ENCODE data around the gene COL5A2.
A peak's percentile ranks its signal among the peaks of the same experiment; 100 is the strongest.

COL5A2 gene

GRCh38 chr2:189037518-189037917 lies 142.0 kb downstream of the COL5A2 start:
- TF ChIP-seq POLR2A (IDR thresholded peaks at IDR 0.05; ENCODE audit: low read depth, low read length) (no peak), TAF1 (IDR thresholded peaks at IDR 0.05; ENCODE audit: borderline replicate concordance, low read depth, low read length) (no peak), POLR2AphosphoS5 (IDR thresholded peaks at IDR 0.05; ENCODE audit: low read depth, low read length) (no peak)
- no peak for DNase-seq (ENCODE audit: insufficient read length)
- no peak for FAIRE-seq

DNA sequence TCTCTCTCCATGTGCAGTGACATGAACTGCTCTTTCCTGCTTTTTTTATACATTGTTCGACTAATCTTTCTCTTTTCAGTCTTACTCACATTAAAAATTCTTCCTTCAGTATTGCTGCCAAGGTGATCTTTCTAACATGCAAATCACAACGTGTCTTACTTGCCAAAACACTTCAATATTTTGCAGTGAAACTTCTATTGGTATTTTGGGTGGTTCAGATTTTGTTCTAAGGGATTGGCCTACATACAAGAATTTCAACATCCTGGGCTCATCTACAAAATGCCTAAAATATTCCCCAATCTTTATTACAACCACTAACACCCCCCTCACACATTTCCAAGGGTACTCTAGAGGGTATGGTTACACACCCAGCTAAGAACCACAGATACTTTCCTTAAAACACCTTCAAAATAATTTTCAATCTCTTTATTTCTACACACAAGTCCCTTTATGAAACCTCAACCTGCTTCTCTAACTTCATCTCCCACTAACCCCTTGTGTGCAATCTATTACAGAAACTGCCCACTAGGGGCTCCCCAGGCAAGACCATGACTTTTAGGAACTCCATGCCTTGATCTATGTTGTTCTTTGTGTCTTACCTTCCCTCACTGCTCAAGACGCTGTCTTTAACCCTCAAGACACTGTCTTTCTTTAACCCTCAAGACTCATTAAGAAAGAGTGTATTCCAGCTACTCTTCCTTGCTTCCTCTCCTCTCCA lies 154.5 kb downstream of the COL5A2 start:
- TF ChIP-seq TAF1 (IDR thresholded peaks at IDR 0.05; ENCODE audit: borderline replicate concordance, low read depth, low read length) (no peak), POLR2A (IDR thresholded peaks at IDR 0.05; ENCODE audit: low read depth, low read length) (no peak), POLR2AphosphoS5 (IDR thresholded peaks at IDR 0.05; ENCODE audit: low read depth, low read length) (no peak)
- FAIRE-seq (peak; percentile 9), DNase-seq (ENCODE audit: insufficient read length) (no peak)

DNA sequence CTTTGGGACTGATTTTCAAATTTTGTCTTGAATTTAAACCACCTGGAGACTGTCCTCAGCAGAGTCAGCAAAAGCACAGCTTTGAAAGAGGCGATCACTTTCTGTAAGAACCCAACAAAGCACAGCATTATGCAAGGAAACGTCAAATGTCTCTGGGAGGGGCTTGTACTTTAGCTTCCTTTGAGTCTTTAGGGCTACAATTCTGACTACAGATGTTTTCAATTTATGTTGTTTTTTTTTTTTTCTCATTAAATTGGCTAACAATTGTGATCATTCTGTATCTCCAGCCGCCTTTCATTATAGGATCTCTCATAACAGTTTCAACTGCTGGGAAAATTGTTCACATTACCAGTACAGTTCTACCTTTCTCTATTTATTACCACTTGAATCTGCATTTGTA lies 157.1 kb downstream of the COL5A2 start:
- FAIRE-seq = no peak
- no peak for TF ChIP-seq POLR2AphosphoS5 (IDR thresholded peaks at IDR 0.05; ENCODE audit: low read depth, low read length)
- no peak for TF ChIP-seq POLR2A (IDR thresholded peaks at IDR 0.05; ENCODE audit: low read depth, low read length)
- TF ChIP-seq TAF1 (IDR thresholded peaks at IDR 0.05; ENCODE audit: borderline replicate concordance, low read depth, low read length) = no peak
- DNase-seq (ENCODE audit: insufficient read length) = no peak

DNA sequence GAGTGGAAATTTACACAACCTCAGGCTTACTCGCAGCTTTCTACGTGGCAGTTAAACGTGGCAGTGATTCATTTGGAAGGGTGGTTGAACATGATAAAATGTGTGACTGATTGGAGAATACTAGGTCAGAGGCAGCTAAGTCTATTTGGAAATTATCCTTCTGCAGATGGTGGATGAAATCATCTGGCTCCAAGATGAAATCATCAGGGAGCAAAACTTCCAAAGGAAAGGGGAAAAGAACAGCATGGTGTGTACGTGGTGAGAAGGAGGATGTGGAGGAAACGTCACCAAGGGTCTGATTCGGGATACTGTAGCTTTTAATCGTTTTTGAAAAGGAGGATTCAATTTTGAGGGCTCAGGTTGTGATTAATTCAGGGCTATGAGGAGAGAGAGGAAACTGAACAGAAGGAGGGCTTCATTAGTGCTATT lies 157.5 kb downstream of the COL5A2 start:
- DNase-seq (ENCODE audit: insufficient read length) = no peak
- no peak for FAIRE-seq
- TF ChIP-seq POLR2A (IDR thresholded peaks at IDR 0.05; ENCODE audit: low read depth, low read length) (no peak), TAF1 (IDR thresholded peaks at IDR 0.05; ENCODE audit: borderline replicate concordance, low read depth, low read length) (no peak), POLR2AphosphoS5 (IDR thresholded peaks at IDR 0.05; ENCODE audit: low read depth, low read length) (no peak)

GRCh38 chr2:189020179-189020578 lies 159.4 kb downstream of the COL5A2 start:
- no peak for TF ChIP-seq POLR2AphosphoS5 (IDR thresholded peaks at IDR 0.05; ENCODE audit: low read depth, low read length)
- no peak for TF ChIP-seq POLR2A (IDR thresholded peaks at IDR 0.05; ENCODE audit: low read depth, low read length)
- no peak for TF ChIP-seq TAF1 (IDR thresholded peaks at IDR 0.05; ENCODE audit: borderline replicate concordance, low read depth, low read length)
- FAIRE-seq = no peak

GRCh38 chr2:189018631-189019030 lies 160.9 kb downstream of the COL5A2 start:
- FAIRE-seq = no peak
- TF ChIP-seq POLR2A (IDR thresholded peaks at IDR 0.05; ENCODE audit: low read depth, low read length) (no peak), POLR2AphosphoS5 (IDR thresholded peaks at IDR 0.05; ENCODE audit: low read depth, low read length) (no peak), TAF1 (IDR thresholded peaks at IDR 0.05; ENCODE audit: borderline replicate concordance, low read depth, low read length) (no peak)
- no peak for DNase-seq (ENCODE audit: insufficient read length)

More at GRCh38 chr2:189020179-189020578, 159.4 kb downstream of the COL5A2 start:
- no peak for DNase-seq (ENCODE audit: insufficient read length)

DNA sequence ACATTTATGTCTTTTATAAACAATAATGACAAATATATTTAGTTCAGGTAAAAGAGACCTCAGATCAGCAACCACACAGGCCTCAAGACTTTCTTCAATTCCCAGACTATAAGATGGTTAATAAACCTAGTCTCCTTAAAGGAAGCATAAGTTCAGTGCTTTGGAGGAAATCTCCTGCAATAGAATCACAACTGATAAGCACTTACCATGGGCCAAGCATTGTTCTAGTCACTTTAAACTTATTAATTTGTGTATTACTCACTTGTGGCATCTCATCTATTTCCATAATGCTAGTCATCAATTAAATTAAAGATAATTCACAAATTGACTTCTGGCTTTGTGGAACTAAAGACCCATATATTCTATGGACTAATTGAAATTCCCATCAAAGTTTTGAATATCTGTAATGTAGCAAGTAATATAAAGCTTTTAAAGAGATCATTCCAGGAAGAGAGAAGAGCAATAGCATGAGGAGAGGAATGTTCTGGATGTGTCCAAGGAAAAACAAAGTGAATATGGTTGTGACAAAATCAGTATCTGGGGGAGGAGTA lies 163.2 kb downstream of the COL5A2 start:
- DNase-seq (ENCODE audit: insufficient read length) (no peak), FAIRE-seq (no peak)
- no peak for TF ChIP-seq POLR2A (IDR thresholded peaks at IDR 0.05; ENCODE audit: low read depth, low read length)
- no peak for TF ChIP-seq POLR2AphosphoS5 (IDR thresholded peaks at IDR 0.05; ENCODE audit: low read depth, low read length)
- no peak for TF ChIP-seq TAF1 (IDR thresholded peaks at IDR 0.05; ENCODE audit: borderline replicate concordance, low read depth, low read length)

GRCh38 chr2:189015359-189015758 lies 164.2 kb downstream of the COL5A2 start:
- TF ChIP-seq POLR2AphosphoS5 (IDR thresholded peaks at IDR 0.05; ENCODE audit: low read depth, low read length) (no peak), TAF1 (IDR thresholded peaks at IDR 0.05; ENCODE audit: borderline replicate concordance, low read depth, low read length) (no peak), POLR2A (IDR thresholded peaks at IDR 0.05; ENCODE audit: low read depth, low read length) (no peak)
- DNase-seq (ENCODE audit: insufficient read length) = no peak
- no peak for FAIRE-seq

DNA sequence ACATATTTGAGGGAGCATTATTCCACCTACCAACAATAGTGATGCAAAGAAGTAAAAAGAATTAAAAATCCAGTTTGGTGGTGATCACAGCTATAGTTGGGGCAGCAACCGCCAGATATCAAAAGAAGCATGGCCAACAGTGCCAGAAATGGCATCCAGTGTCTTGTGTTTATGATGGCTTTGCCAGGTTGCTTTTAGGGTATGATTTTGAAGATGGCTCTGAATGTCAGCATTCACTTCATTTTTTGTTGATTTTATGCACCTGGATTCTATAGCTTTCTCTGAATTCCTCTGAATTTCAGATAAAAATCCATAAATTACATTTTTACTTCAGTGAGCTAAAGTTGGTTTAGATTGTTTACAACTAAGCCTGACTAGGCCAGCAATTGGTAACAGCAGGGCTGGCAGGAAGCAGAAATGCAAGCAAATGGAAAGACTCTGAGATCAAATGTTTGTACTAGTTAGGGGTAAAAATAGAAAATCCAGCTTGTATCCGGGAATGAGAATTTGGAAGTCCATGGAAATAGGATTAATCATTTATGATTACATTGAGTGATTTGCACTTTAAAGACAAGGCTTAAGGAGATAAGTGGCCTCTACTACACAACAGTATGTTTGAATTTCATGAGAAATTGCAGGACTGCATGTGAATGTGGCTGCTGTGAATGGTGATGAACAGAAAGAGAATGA lies 165.0 kb downstream of the COL5A2 start:
- FAIRE-seq = no peak

GRCh38 chr2:189013671-189014448 lies 165.7 kb downstream of the COL5A2 start:
- FAIRE-seq (no peak), DNase-seq (ENCODE audit: insufficient read length) (no peak)
- TF ChIP-seq POLR2AphosphoS5 (IDR thresholded peaks at IDR 0.05; ENCODE audit: low read depth, low read length) (no peak), TAF1 (IDR thresholded peaks at IDR 0.05; ENCODE audit: borderline replicate concordance, low read depth, low read length) (no peak), POLR2A (IDR thresholded peaks at IDR 0.05; ENCODE audit: low read depth, low read length) (no peak)

More for the DNA sequence above, 165.0 kb downstream of the COL5A2 start:
- TF ChIP-seq POLR2A (IDR thresholded peaks at IDR 0.05; ENCODE audit: low read depth, low read length) (no peak), POLR2AphosphoS5 (IDR thresholded peaks at IDR 0.05; ENCODE audit: low read depth, low read length) (no peak), TAF1 (IDR thresholded peaks at IDR 0.05; ENCODE audit: borderline replicate concordance, low read depth, low read length) (no peak)
- DNase-seq (ENCODE audit: insufficient read length) = no peak

DNA sequence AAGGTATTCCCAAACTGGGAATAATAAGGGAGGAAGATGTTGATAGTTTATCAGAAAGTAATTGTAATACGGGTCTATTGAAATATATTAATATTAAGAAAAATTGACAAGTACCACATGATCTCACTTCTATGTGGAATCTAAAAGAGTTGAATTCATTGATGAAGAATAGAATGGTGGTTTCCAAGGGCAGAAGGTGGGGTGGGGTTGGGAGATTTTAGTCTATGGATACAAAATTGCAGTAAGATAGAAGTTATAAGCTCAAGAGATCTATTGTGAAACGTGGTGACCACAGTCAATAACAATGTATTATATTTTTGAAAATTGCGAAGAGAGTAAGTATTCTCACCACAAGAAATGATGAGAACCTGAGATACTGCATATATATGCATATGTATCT lies 166.5 kb downstream of the COL5A2 start:
- no peak for TF ChIP-seq TAF1 (IDR thresholded peaks at IDR 0.05; ENCODE audit: borderline replicate concordance, low read depth, low read length)
- TF ChIP-seq POLR2A (IDR thresholded peaks at IDR 0.05; ENCODE audit: low read depth, low read length) = no peak
- FAIRE-seq = no peak
- no peak for DNase-seq (ENCODE audit: insufficient read length)

All from GM12892 (cell line).